Neural cell (in vitro differentiated cells): Measurements from ENCODE around the gene NBEA.

Source experiments
- CTCF ChIP-seq: fragments of 450-650 bp; IDR thresholded peaks from 2 replicates; pipeline ENCODE4 v1.5.1; 2014; ENCODE audit warnings: antibody characterized with exemption, mild to moderate bottlenecking, moderate library complexity; ENCODE audit not compliant: poor library complexity, severe bottlenecking
- EP300 ChIP-seq: fragments of 450-650 bp; conservative IDR thresholded peaks from 2 replicates; pipeline ENCODE4 v1.6.1; 2014; ENCODE audit warnings: antibody characterized with exemption, mild to moderate bottlenecking, moderate library complexity; ENCODE audit not compliant: poor library complexity, severe bottlenecking
- POLR2AphosphoS5 ChIP-seq: IDR thresholded peaks from 2 replicates; pipeline ENCODE4 v1.6.1; 2012
- RAD21 ChIP-seq: fragments of 450-650 bp; conservative IDR thresholded peaks from 2 replicates; pipeline ENCODE4 v1.6.1; 2014; ENCODE audit warnings: antibody characterized with exemption, mild to moderate bottlenecking, moderate library complexity
- REST ChIP-seq: IDR thresholded peaks from 2 replicates; pipeline ENCODE4 v1.6.1; 2012; ENCODE audit warnings: borderline replicate concordance
- SMC3 ChIP-seq: fragments of 450-650 bp; conservative IDR thresholded peaks from 2 replicates; pipeline ENCODE4 v1.6.1; 2014; ENCODE audit warnings: antibody characterized with exemption, mild to moderate bottlenecking, moderate library complexity; ENCODE audit not compliant: poor library complexity

GRCh38 chr13:35693134-35693784 lies 751.2 kb downstream of the NBEA start:
- TF ChIP-seq EP300 (no peak), POLR2AphosphoS5 (no peak), CTCF (no peak), RAD21 (no peak), REST (no peak), SMC3 (no peak)
